COLO668 (cell line): ENCODE data around the gene VDAC1.
A peak's percentile ranks its signal among the peaks of the same experiment; 100 is the strongest.

Source experiments
- DNase-seq: peaks from one replicate; lab custom pipeline; 2025; ENCODE audit not compliant: unreplicated experiment; lab: John Stamatoyannopoulos, UW

VDAC1 gene

GRCh38 chr5:134025786-134026185 lies 21.0 kb upstream of the VDAC1 start:
- no peak for DNase-seq

DNA sequence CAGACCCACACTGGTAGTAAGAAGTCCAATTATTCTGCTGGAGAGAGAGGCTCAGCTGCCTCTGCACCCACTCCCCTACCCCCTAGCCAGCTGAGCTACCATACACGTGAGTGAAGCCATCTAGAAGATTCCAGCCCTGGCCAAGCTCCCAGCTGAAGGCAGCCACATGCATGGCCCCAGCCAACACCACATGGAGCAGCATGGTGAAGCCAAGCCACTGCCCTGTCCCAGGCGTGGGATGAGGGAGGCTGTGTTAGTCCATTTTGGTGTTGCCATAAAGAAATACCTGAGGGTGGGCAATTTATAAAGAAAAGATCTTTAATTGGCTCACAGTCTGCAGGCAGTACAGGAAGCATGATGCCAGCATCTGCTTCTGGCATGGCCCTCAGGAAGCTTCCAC lies 20.0 kb upstream of the VDAC1 start:
- no peak for DNase-seq

- no peak for DNase-seq
Observed at GRCh38 chr5:134022333-134022732, 17.6 kb upstream of the VDAC1 start.

- no peak for DNase-seq
Observed at GRCh38 chr5:134020188-134020587, 15.4 kb upstream of the VDAC1 start.

GRCh38 chr5:134019636-134020035 lies 14.9 kb upstream of the VDAC1 start:
- DNase-seq = no peak

GRCh38 chr5:134018986-134019316 lies 14.2 kb upstream of the VDAC1 start:
- no peak for DNase-seq

- DNase-seq = peak; percentile 23
Observed at GRCh38 chr5:134018154-134018985, 13.6 kb upstream of the VDAC1 start.

DNA sequence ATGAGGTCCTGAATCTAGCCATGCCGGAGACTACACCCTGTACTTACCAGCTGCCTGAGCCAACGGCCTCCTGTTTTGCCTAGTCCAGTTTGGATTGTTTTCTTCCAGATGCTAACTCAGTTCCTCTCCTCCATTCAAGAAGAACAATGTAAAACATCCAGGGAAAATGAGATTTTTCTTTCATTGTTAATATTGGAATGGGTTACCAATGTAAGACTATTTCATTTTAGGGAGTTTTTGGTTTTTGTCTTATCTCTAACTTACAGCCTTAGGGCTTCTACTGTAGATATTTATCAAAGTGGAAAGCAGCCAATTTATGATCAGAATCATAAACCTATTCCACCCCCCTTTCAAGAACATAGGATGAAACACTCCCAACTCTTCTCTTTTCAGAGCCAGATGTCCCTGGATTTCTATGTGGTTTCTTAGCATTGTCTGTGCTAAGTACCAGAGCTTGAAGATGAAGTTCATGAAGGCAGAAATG lies 3.5 kb upstream of the VDAC1 start:
- DNase-seq = no peak

DNA sequence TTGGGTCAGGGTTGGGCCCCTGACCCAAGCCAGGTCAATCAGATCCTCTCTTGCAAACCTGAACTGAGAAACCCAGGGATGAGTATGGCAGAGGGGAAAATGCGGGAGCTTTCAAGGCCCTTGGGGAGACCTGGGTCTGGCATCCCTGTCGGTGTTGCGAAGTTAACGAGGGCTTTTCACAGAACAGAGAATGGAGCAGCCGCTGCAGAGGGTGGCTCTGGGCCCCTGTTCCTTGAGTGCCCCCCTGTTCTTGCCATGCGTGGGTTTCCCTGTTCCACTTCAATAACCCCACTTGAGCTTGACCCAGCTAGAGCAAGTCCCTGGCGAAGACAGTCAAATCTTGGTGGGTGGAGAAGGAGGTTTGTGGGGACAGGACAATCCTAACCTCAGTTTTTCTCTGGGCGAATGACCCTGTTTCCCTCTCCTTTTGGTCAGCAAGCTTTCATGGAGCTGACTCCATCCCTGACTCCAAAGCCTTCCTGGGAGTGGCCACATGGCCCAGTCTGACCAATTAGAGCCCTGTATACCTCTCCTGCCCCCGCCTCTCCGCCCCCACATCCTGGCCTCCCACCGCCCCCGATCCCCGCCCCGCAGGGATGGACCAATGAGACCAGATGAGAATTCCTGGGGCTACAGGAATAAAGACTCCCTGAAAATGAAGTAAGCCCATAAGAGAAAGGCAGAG lies 2.9 kb upstream of the VDAC1 start:
- DNase-seq = no peak

GRCh38 chr5:134006115-134006514 lies 1.3 kb upstream of the VDAC1 start:
- no peak for DNase-seq

GRCh38 chr5:134005417-134006061 lies 764 bp upstream of the VDAC1 start:
- DNase-seq = peak; percentile 42

- DNase-seq = peak; percentile 73
Observed at GRCh38 chr5:134003817-134004625, 754 bp downstream of the VDAC1 start.

- peak; percentile 4 for DNase-seq
Observed at GRCh38 chr5:134003064-134003816, 1.5 kb downstream of the VDAC1 start.

DNA sequence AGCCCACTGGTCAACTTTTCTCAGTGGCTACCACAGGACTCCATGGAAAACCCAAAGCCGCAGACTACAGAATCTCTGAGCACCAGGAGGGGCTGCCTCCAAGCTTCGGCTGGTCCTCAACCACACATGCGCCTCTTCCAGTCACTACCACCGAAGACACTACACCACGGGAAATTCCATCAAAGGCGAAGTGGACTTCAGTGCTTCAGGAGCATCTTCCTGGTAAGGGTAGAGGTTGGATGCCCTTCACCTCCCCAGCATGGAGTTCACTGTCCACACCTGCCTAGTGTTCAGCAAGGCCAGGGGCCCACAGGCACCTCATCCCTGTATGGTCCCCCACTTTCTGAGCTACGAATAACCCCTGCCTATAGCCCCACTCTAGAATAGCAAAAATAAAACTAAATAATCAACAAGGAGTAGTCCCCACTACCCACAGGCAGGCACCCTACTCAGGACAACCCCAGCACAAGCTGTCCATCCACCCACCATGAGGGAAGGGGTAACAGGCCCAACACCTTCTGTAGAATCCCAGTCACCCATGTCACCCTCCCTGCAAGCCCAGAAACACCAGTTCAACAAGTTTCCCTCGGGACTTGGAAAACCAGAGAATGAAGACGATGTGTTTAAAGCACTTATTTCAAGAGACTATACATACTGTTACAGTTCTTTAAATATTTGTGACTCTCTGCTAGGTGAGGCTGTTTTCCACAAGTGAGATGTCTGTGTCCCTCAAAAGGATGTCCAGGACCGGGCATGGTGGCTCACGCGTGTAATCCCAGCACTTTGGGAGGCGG lies 2.6 kb downstream of the VDAC1 start:
- no peak for DNase-seq

DNA sequence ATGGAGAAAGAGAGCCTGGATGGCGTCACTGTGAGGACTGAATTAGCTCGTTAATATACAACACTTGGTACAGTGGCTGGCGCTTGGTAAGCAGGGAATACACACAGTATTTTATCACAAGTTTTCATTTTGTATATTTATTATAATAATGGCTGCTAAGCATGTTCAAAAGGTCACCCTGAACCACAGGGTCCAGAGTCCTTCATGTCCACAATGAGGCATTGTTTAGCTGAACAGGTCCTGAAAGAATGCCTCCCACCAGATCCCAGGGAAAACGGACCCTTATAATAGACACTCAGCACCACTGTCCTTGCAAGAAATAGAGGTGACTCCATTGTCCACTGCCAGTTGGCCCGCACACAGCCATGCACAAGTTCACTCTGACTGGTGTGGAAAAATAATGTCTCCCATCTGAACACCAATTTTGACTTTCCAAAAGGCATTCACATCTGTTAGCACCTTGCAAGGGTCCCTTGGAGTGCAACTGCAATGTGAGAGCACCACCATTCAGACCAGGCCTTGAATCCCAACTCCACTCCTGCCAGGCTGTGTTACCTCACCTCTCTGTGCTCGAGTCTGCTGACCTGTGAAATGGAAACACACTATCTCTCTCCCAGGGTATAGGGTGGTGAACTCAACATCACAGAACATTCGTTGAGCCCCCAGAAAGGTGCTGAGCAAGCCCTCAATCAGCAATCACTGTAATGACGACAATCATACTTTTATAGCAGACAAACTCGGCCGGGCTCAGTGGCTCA lies 3.9 kb downstream of the VDAC1 start:
- DNase-seq = no peak

GRCh38 chr5:134000091-134000511 lies 4.7 kb downstream of the VDAC1 start:
- DNase-seq = no peak

- no peak for DNase-seq
Observed at GRCh38 chr5:133998807-133999206, 6.0 kb downstream of the VDAC1 start.

DNA sequence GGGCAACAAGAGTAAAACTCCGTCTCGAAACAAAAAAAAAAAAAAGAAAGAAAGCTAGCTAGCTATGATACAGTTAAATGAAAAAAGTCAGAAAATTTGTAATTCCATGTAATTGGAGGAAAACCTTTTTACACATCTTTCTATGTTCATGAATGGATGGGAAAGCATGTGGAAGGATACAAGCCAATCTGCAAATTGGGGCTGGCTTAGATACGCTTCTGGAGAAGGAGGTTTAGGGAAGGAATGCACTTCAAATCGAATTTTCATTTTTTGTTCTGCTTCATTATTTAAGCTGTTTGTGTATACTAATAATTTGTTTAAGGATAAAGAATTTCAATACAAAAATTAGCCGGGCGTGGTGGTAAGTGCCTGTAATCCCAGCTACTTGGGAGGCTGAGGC lies 6.7 kb downstream of the VDAC1 start:
- no peak for DNase-seq

GRCh38 chr5:133996683-133997252 lies 8.0 kb downstream of the VDAC1 start:
- no peak for DNase-seq
